Neural crest cell (in vitro differentiated cells): ENCODE measurements around the gene RGS10. TPM values are rescaled to one million over a fixed set of nuclear protein-coding genes. Genes with fewer than 3 reads are reported as not detected.

Experiments used
- DNase-seq: peaks from one replicate; pipeline ENCODE4 v3.0.0; 2021; ENCODE audit warnings: low read depth, mixed read lengths, low spot score
- H3K27ac Mint-ChIP-seq: one replicate; pipeline ENCODE4 v1.8.0; 2021; ENCODE audit warnings: mild to moderate bottlenecking, mixed read lengths; ENCODE audit not compliant: unreplicated experiment
- H3K27me3 Mint-ChIP-seq: 2 replicates; pipeline ENCODE4 v1.8.0; 2021; ENCODE audit warnings: low read depth, mild to moderate bottlenecking, mixed read lengths
- H3K36me3 Mint-ChIP-seq: 2 replicates; pipeline ENCODE4 v1.8.0; 2021; ENCODE audit warnings: low read depth, mild to moderate bottlenecking, mixed read lengths
- H3K4me1 Mint-ChIP-seq: 2 replicates; pipeline ENCODE4 v1.8.0; 2021; ENCODE audit warnings: mixed read lengths
- H3K4me3 Mint-ChIP-seq: one replicate; pipeline ENCODE4 v1.8.0; 2021; ENCODE audit warnings: mild to moderate bottlenecking, mixed read lengths
- H3K9me3 Mint-ChIP-seq: 2 replicates; pipeline ENCODE4 v1.8.0; 2021; ENCODE audit warnings: mixed read lengths
- CTCF ChIP-seq: fragments of 200-600 bp; sonication (generic); conservative IDR thresholded peaks from 2 replicates; pipeline ENCODE4 v1.5.0; 2021; ENCODE audit warnings: antibody characterized with exemption, mild to moderate bottlenecking
- total RNA-seq: library from RNA; stranded (reverse); gene quantifications from 2 replicates; pipeline ENCODE4 v1.2.1, GENCODE V29; 2021

Gene RGS10
- total RNA-seq, 1 donor from 2014 or later = 9.5 TPM

DNA sequence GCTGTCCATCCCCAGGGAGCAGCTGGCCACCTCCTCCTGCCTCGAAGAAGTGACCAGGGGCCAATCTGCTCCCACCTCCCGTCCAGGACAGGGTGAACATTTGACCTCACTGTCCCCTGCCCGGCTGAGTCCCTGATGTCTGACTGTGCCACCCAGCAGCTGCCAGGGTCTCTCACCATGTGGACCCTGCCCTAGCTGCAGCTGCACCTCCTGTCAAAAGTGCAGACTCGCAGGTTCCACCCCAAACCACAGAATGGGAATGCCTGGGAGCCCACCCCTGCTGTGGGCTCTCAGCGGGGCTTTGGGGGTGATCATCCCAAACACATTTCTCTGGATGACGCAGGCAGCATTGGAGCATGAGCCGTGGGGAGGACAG, 86.1 kb downstream of the RGS10 start:
- H3K9me3 Mint-ChIP-seq = no peaks in the 10 kb centered on the region
- H3K27ac Mint-ChIP-seq = no peak overlapping the region
- H3K4me3 Mint-ChIP-seq = no peak overlapping the region
- no peak for DNase-seq
- H3K36me3 Mint-ChIP-seq = no peaks in the 10 kb centered on the region
- TF ChIP-seq CTCF = no peak
- H3K4me1 Mint-ChIP-seq = no peaks in the 10 kb centered on the region
- H3K27me3 Mint-ChIP-seq = no peaks in the 10 kb centered on the region

DNA sequence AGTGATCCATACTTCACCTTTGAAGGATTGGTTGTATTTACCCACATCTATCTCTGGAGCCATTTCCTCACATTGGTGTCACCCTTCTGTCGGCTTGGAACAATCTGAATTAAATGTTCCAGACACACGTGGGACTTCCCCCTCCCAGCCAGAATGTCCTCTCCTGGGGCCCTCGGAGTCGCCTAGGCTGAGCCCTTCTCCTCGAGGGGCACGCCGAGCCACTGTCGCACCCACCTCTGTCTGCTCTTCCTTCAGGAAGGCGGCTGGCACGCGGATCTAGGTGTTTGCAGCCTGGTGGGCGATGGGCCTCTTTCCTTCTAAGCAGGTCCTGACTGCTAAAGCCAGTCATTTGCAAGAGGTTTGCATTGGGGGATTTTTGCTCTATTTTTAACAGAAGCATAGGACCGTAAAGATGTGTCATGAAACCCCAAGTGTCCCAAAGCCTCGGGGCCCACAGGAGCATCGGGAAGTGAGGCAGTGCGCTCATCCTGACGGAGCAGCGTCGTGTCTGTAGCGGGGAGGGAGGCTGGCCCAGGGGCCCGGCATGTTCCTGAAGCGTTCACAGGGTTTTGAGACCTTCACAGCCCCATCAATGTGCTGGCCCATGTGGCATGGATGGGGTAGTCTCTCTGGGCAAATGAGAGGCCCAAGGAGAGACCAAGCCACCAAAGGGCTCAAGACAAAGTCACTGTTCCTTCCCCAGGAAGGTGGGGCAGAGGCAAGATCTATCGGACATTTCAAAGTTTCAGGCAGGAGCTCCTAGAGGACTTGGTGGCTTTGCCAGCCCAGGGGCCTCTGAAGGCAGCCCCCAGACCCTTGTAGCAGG, 86.7 kb downstream of the RGS10 start:
- no peak for DNase-seq

GRCh38 chr10:119454990-119455389, 87.5 kb downstream of the RGS10 start:
- no peak overlapping the region for H3K4me3 Mint-ChIP-seq
- H3K27ac Mint-ChIP-seq = peak overlapping the region; percentile 50
- H3K9me3 Mint-ChIP-seq = no peaks in the 10 kb centered on the region
- no peaks in the 10 kb centered on the region for H3K27me3 Mint-ChIP-seq
- no peak for DNase-seq
- H3K4me1 Mint-ChIP-seq = peaks cover 4% of the 10 kb centered on the region
- TF ChIP-seq CTCF = no peak
- H3K36me3 Mint-ChIP-seq = no peaks in the 10 kb centered on the region

More for the DNA sequence above, 86.7 kb downstream of the RGS10 start:
- TF ChIP-seq CTCF = no peak
- H3K27me3 Mint-ChIP-seq = no peaks in the 10 kb centered on the region
- no peaks in the 10 kb centered on the region for H3K36me3 Mint-ChIP-seq
- no peak overlapping the region for H3K4me3 Mint-ChIP-seq
- no peaks in the 10 kb centered on the region for H3K9me3 Mint-ChIP-seq
- H3K4me1 Mint-ChIP-seq = no peaks in the 10 kb centered on the region
- H3K27ac Mint-ChIP-seq = no peak overlapping the region

GRCh38 chr10:119454316-119454715, 88.2 kb downstream of the RGS10 start:
- H3K4me1 Mint-ChIP-seq = peaks cover 6% of the 10 kb centered on the region
- no peaks in the 10 kb centered on the region for H3K9me3 Mint-ChIP-seq
- H3K27me3 Mint-ChIP-seq = no peaks in the 10 kb centered on the region
- no peak for DNase-seq
- no peaks in the 10 kb centered on the region for H3K36me3 Mint-ChIP-seq
- no peak overlapping the region for H3K4me3 Mint-ChIP-seq
- H3K27ac Mint-ChIP-seq = no peak overlapping the region
- TF ChIP-seq CTCF = no peak

GRCh38 chr10:119453313-119453712, 89.2 kb downstream of the RGS10 start:
- Mint-ChIP-seq H3K36me3 (no peaks in the 10 kb centered on the region), H3K4me1 (peaks cover 6% of the 10 kb centered on the region), H3K9me3 (no peaks in the 10 kb centered on the region), H3K27ac (peak overlapping the region; percentile 50), H3K4me3 (no peak overlapping the region), H3K27me3 (no peaks in the 10 kb centered on the region)
- DNase-seq = no peak
- no peak for TF ChIP-seq CTCF
